Measurements from ENCODE around the gene TKTL2.

TKTL2 gene

GRCh38 chr4:163473576-163473975 lies at the start of gene TKTL2:
Gene TKTL2, minus strand, starts transcription at chr4:163473754. Its CDS starts 20 bp downstream, at chr4:163473734.
- no peak for DNase-seq (ENCODE audit: low spot score)

GRCh38 chr4:163515198-163515597 lies 41.6 kb upstream of the TKTL2 start:
- no peak for DNase-seq (ENCODE audit: low spot score)

- DNase-seq (ENCODE audit: low spot score): no peak
Measured at GRCh38 chr4:163505374-163505773, 31.8 kb upstream of the TKTL2 start.

GRCh38 chr4:163500586-163500985 lies 27.0 kb upstream of the TKTL2 start:
- DNase-seq (ENCODE audit: low spot score): no peak

GRCh38 chr4:163495900-163496299 lies 22.3 kb upstream of the TKTL2 start:
- no peak for DNase-seq (ENCODE audit: low spot score)

- peak; percentile 95 for DNase-seq (ENCODE audit: low spot score)
Measured at GRCh38 chr4:163494360-163495241, 21.0 kb upstream of the TKTL2 start, which contains the start of gene TMA16. Gene TMA16, plus strand, starts transcription at chr4:163494690. Its CDS starts 112 bp downstream, at chr4:163494802.

- DNase-seq (ENCODE audit: low spot score): no peak
Measured at GRCh38 chr4:163493643-163494359, 20.2 kb upstream of the TKTL2 start.

GRCh38 chr4:163492951-163493504 lies 19.5 kb upstream of the TKTL2 start:
- no peak for DNase-seq (ENCODE audit: low spot score)

- DNase-seq (ENCODE audit: low spot score): no peak
Measured at GRCh38 chr4:163489929-163490328, 16.4 kb upstream of the TKTL2 start.

- DNase-seq (ENCODE audit: low spot score): no peak
Measured at GRCh38 chr4:163486321-163486720, 12.8 kb upstream of the TKTL2 start.

GRCh38 chr4:163485589-163485988 lies 12.0 kb upstream of the TKTL2 start:
- peak; percentile 2 for DNase-seq (ENCODE audit: low spot score)

- DNase-seq (ENCODE audit: low spot score): peak; percentile 12
Measured at GRCh38 chr4:163484906-163485305, 11.4 kb upstream of the TKTL2 start.

- DNase-seq (ENCODE audit: low spot score): no peak
Measured at GRCh38 chr4:163482190-163482589, 8.6 kb upstream of the TKTL2 start.

GRCh38 chr4:163476761-163477438 lies 3.3 kb upstream of the TKTL2 start:
- no peak for DNase-seq (ENCODE audit: low spot score)

- no peak for DNase-seq (ENCODE audit: low spot score)
Measured at GRCh38 chr4:163474027-163474426, 473 bp upstream of the TKTL2 start.

- DNase-seq (ENCODE audit: low spot score): no peak
Measured at GRCh38 chr4:163473130-163473529, 424 bp downstream of the TKTL2 start.

GRCh38 chr4:163470391-163470790 lies 3.2 kb downstream of the TKTL2 start:
- no peak for DNase-seq (ENCODE audit: low spot score)

GRCh38 chr4:163467082-163467770 lies 6.3 kb downstream of the TKTL2 start:
- DNase-seq (ENCODE audit: low spot score): no peak

GRCh38 chr4:163462556-163462955 lies 11.0 kb downstream of the TKTL2 start:
- no peak for DNase-seq (ENCODE audit: low spot score)

GRCh38 chr4:163448540-163449203 lies 24.9 kb downstream of the TKTL2 start:
- DNase-seq (ENCODE audit: low spot score): peak; percentile 4

GRCh38 chr4:163447481-163447880 lies 26.1 kb downstream of the TKTL2 start:
- DNase-seq (ENCODE audit: low spot score): no peak
